Right hindlimb (tissue), 1 donor: ENCODE measurements around the gene PRR19.
"Not testable (repeated sequence)": the region's sequence is repeated elsewhere in the genome, so short reads cannot be mapped to it uniquely, and the experiment has no call there.

ENCODE experiments used
- DNase-seq: peaks from one replicate; pipeline ENCODE4 v3.0.0-alpha.2; 2018

Gene PRR19

GRCh38 chr19:42328106-42328505 is 26.2 kb downstream of the PRR19 start:
- DNase-seq: no peak

- DNase-seq: no peak
These were observed 26.9 kb downstream of the PRR19 start for GRCh38 chr19:42328854-42329253.

- DNase-seq: no peak
These were observed 28.3 kb downstream of the PRR19 start for GRCh38 chr19:42330241-42330711.

DNA sequence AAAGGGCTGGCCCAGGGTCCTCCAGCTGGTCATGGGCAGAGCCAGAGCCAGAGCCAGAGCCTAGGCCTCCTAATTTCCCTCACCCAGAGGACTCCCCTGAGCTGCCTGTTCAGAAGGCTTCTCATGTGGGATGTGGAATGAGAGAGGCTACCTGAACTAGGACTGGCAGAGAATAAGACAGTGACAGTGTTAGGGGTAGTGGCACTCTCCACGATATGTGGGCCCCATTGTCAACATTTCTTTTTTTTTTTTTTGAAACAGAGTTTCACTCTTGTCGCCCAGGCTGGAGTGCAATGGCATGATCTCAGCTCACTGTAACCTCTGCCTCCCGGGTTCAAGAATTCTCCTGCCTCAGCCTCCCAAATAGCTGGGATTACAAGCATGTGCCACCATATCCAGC is 29.4 kb downstream of the PRR19 start:
- DNase-seq: not testable (repeated sequence)

DNA sequence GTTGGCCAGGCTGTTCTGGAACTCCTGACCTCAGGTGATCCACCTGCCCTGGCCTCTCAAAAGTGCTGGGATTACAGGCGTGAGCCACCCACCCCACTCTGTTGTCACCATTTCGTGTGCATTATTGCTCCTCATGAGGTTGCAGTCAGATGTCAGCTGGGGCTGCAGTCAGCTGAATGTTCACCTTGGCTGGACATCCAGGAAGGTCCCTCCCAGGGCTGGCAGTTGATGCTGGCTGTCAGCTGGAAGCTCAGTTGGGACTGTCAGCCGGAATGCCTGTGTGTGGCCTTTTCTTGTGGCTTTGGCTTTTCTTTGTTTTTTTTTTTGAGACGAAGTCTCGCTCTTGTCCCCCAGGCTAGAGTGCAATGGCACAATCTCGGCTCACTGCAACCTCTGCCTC is 30.1 kb downstream of the PRR19 start:
- no peak for DNase-seq

DNA sequence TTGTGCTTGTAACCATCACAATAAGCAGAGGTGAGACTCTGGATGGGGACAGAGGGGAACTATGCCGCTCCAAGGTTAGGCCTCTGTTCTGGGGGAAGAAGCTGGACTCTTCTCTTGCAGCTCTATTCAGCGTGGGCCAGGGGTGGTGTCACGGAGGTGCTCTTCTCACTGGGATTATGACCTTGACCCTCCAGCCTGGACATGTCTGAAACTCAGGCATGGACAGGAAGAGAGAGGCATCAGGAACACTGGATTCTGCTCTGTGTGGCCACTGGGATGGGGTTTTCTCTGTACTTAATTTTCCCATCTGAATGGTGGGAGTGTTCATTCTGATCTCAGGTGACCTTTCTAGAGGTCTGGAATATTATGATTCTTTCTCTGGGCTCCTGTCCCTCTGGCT is 31.1 kb downstream of the PRR19 start:
- no peak for DNase-seq

DNA sequence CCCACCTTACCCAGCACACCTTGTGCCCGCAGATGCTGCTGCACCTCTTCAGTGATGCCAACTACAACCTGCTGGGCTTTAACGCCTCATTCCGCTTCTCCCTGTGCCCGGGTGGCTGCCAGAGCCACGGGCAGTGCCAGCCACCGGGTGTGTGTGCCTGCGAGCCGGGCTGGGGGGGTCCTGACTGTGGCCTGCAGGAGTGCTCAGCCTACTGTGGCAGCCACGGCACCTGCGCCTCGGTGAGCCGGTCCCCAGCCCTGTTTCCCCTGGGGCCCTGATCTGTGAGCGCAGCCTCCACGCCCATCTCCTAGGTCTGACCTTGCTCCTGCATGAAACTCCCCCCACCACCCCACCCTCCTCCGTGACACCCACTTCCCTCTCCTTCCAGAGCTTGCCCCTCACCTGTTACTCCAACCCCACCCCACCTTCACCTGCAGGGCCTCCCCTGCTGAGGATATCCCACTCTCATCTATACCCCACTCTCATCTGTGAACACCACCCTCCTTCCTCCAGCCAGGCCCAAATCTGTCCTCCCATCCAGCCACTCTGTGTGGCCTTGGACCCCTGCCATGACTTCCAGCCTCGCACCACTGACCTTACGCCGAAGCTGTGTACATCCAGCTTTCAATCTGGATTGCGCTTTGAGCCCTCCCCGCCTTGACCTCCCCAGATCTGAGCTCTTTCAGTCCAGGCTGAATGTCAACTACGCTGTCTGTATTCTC is 32.2 kb downstream of the PRR19 start:
- no peak for DNase-seq

DNA sequence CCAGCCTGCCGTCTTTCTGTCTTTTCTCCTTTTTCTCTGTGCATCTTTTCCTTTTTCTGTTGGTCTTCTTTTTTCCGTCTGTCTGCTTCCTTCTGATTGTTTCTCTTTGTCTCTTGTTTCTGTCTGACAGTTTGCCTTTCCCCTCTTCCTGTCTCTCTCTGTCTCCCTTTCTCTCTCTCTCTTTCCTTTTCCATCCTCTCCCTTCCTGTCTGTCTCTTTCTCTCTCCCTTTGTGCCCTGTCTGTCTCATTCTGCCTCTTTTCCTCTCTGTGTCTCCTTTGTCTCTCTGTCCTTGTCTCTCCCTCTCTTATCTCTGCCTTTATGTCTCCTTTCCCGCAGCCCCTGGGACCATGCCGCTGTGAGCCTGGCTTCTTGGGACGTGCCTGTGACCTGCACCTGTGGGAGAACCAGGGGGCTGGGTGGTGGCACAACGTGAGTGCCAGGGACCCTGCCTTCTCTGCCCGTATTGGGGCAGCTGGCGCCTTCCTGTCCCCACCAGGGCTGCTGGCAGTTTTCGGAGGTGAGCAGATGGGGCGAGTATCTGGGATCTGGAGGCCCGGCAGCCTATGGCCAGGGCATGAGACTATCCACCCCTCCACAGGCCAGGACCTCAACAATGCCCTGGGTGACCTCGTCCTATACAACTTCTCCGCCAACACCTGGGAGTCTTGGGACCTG is 32.9 kb downstream of the PRR19 start:
- DNase-seq: no peak

DNA sequence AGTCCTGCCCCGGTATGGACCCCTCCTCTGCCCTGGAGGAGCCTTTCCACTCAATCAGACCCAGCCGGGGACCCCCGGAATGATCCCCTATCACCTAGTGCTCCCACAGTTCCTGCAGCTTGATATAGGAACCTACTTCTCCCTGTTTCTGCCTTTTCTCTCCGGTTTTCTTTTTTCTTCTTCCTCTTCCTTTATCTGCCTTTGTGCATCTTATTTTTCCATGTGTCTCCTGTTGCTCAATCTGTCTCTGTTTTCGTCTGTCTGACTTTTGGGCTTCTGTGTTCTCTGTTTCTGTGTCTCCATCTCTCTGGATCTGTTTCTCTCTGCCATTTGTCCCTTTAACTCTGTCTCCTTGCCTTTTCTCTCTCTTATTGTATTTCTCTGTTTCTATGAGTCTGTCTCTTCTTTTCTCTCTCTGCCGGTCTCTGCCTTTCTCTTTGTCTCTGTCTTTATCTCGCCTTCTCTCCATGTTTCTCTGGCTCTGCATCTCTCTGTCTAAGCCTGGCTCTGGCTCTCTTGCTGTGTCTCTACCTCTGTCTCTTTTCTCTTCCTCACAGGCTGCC is 33.5 kb downstream of the PRR19 start:
- no peak for DNase-seq

- no peak for DNase-seq
These were observed 34.0 kb downstream of the PRR19 start for GRCh38 chr19:42335971-42336370.

- not testable (repeated sequence) for DNase-seq
These were observed 37.4 kb downstream of the PRR19 start for GRCh38 chr19:42339126-42339860.

DNA sequence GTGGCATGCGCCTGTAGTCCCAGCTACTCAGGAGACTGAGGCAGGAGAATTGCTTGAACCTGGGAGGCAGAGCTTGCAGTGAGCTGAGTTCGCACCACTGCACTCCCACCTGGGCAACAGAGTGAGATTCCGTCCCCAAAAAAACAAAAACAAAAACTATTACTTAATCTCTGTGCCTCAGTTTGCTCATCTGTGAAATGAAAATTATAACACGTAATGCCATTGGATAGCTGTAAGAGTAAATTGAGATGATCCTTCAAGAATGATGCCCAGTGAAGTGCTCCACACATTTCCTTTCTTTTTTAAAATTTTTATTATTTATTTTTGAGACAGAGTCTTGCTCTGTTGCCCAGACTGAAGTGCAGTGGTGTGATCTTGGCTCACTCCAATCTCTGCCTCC is 38.0 kb downstream of the PRR19 start:
- DNase-seq: not testable (repeated sequence)

DNA sequence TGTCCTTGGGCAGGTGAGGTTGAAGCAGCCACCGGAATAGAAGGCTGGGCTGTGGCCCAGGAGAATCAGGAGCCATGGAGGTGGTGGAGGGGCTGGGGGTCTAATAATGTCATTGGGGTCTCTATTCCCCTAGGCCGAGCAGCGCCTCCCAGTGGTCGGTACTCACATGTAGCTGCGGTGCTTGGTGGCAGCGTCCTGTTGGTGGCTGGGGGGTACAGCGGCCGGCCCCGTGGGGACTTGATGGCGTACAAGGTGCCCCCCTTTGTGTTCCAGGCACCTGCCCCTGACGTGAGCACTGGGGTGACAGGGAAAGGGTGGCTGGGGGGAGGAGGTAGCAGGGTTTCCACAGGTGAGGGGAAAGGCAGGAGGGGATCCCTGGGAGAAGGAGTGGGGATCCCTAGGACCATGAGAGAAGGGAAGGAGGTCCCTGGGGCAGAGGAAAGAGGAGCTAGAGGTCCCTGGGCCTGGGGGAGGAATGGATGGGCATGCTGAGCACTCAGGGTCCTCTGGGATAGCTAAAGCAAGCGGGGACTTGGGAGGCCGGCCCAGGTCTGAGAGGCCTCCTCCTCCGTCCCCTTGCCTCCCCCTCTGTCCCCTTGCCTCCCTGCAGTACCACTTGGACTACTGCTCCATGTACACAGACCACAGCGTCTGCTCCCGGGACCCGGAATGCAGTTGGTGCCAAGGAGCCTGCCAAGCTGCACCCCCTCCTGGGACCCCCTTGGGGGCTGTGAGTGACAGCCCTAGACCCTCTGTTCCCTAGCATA is 41.6 kb downstream of the PRR19 start:
- DNase-seq: no peak

- no peak for DNase-seq
These were observed 42.5 kb downstream of the PRR19 start for GRCh38 chr19:42344336-42344893.

GRCh38 chr19:42345191-42345812 is 43.4 kb downstream of the PRR19 start:
- DNase-seq: no peak

DNA sequence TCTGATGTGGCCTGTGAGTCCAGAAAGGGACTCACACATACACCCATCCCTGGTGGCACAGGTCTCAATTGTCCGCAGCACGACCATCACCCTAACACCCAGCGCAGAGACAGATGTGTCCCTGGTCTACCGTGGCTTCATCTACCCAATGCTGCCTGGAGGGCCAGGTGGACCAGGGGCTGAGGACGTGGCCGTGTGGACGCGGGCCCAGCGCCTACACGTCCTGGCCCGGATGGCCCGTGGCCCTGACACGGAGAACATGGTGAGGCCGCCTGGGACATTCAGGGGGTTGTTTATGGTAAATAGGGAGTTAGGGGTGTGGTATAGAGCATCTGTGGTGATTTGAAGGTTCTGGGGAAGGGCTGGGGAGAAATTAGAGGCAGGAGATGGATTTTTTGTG is 46.3 kb downstream of the PRR19 start:
- no peak for DNase-seq

- no peak for DNase-seq
These were observed 47.6 kb downstream of the PRR19 start for GRCh38 chr19:42349378-42350107.

- DNase-seq: no peak
These were observed 48.5 kb downstream of the PRR19 start for GRCh38 chr19:42350417-42350816.

DNA sequence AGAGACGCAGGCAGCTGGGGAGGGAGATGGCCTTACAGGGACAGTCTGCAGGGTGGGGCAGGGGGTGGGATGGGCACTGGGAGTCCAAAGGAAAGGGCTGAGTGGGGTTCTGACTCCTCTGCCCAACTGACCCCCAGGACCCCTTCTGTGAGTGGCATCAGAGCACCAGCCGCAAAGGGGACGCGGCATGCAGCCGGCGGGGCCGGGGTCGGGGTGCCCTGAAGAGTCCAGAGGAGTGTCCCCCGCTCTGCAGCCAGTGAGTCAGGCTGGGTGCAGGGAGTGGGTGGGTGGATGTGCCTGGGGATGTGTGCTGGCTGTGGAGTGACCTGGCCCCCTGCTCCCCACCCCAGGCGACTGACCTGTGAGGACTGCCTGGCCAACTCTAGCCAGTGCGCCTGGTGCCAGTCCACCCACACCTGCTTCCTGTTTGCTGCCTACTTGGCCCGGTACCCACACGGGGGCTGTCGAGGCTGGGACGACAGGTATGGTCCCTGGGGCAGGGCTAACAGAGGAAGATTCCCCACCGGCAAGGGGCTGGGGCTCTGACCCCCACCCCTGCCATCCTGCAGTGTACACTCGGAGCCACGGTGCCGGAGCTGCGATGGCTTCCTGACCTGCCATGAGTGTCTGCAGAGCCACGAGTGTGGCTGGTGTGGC is 49.3 kb downstream of the PRR19 start:
- DNase-seq: no peak
